Measurements from ENCODE around the gene SOWAHC.

- TF ChIP-seq CTCF (IDR thresholded peaks at IDR 0.05; ENCODE audit: poor library complexity, severe bottlenecking), result no peak
- TF ChIP-seq TAF1 (IDR thresholded peaks at IDR 0.05; ENCODE audit: low read depth), result no peak
- no peak for TF ChIP-seq POLR2AphosphoS5 (IDR thresholded peaks at IDR 0.05)
- TF ChIP-seq REST (IDR thresholded peaks at IDR 0.05; ENCODE audit: borderline replicate concordance), result no peak
- TF ChIP-seq RAD21 (conservative IDR thresholded peaks at IDR 0.05), result no peak
- no peak for TF ChIP-seq EZH2 (IDR thresholded peaks at IDR 0.05; ENCODE audit: borderline replicate concordance, insufficient read depth, low read length, poor library complexity, severe bottlenecking)
- no peak for TF ChIP-seq MXI1 (conservative IDR thresholded peaks at IDR 0.05; ENCODE audit: poor library complexity, severe bottlenecking)
- TF ChIP-seq EP300 (conservative IDR thresholded peaks at IDR 0.05; ENCODE audit: poor library complexity, severe bottlenecking), result no peak
- no peak for TF ChIP-seq SMC3 (conservative IDR thresholded peaks at IDR 0.05; ENCODE audit: poor library complexity)
These were observed 33.9 kb downstream of the SOWAHC start for GRCh38 chr2:109648041-109648527.
